Measurements from ENCODE around the gene STAG1. TPM values are rescaled to one million over a fixed set of nuclear protein-coding genes. Genes with fewer than 3 reads are reported as not detected.

Gene STAG1
- polyA plus RNA-seq, 2 of the 4 experiments (the other 2 are of a cell fraction), result 12.8 to 19.2 TPM

- peaks cover 24% of the 10 kb centered on the region; the same call in 2 of the 3 replicates for H3K4me1 ChIP-seq
- H3K27ac ChIP-seq, result no peak overlapping the region
- no peaks in the 10 kb centered on the region for H3K9me3 ChIP-seq
- ChIA-PET CTCF (interaction anchor here (0.6 kb wide), 2 partner anchors 11 to 299 kb away, joined by 3 read pairs; no protein-coding TSS in a partner anchor), POLR2A (no interaction called here)
- DNase-seq (ENCODE audit: low read depth in 1 of 2, low spot score in 1 of 2) (no peak), FAIRE-seq (no peak), ATAC-seq (peak; percentile 56 to 62; a peak in 2 of 6 replicates)
- H3K4me3 ChIP-seq, result no peak overlapping the region
- TF ChIP-seq ZSCAN20 (CRISPR knock-in tag; IDR thresholded peaks at IDR 0.05), result no peak
- TF ChIP-seq SMC3 (IDR thresholded peaks at IDR 0.05), result no peak
- no peak for TF ChIP-seq RAD21 (conservative IDR thresholded peaks at IDR 0.05 in 1 of 2, IDR thresholded peaks at IDR 0.05 in 1 of 2)
- TF ChIP-seq SREBF2 (IDR thresholded peaks at IDR 0.05), result no peak
- no peak for TF ChIP-seq HDAC2 (IDR thresholded peaks at IDR 0.05)
- no peak for TF ChIP-seq MAZ (IDR thresholded peaks at IDR 0.05; ENCODE audit: borderline replicate concordance, low read depth, low read length)
- no peak for TF ChIP-seq JUN (IDR thresholded peaks at IDR 0.05)
- no peak for TF ChIP-seq EHF (CRISPR knock-in tag; IDR thresholded peaks at IDR 0.05)
- TF ChIP-seq PHF8 (IDR thresholded peaks at IDR 0.05; ENCODE audit: borderline replicate concordance, low read depth), result no peak
- no peak for TF ChIP-seq HEYL (CRISPR knock-in tag; IDR thresholded peaks at IDR 0.05)
- no peak for TF ChIP-seq GATA3 (IDR thresholded peaks at IDR 0.05; ENCODE audit: borderline replicate concordance)
- no peak for TF ChIP-seq KDM1A (IDR thresholded peaks at IDR 0.05; ENCODE audit: low read depth)
- TF ChIP-seq JUNB (IDR thresholded peaks at IDR 0.05), result no peak
- H3K4me2 ChIP-seq, result no peak overlapping the region
- 74% methylated on average over 3 of the region's 3 CpGs for WGBS (ENCODE audit: missing lambda C conversion rate)
Observed at GRCh38 chr3:136734382-136735070, 17.7 kb downstream of the STAG1 start.

- CTCF ChIA-PET, result no interaction called here
- H3K27ac ChIP-seq, result no peak overlapping the region
Observed at GRCh38 chr3:136733317-136733833, 18.8 kb downstream of the STAG1 start.

GRCh38 chr3:136731274-136731884 lies 20.8 kb downstream of the STAG1 start:
- Histone ChIP-seq H3K4me3 (no peak overlapping the region), H3K4me1 (peaks cover 29% of the 10 kb centered on the region; the same call in 2 of the 3 replicates), H3K9me3 (no peaks in the 10 kb centered on the region), H3K27ac (no peak overlapping the region), H3K4me2 (no peak overlapping the region)
- no peak for TF ChIP-seq NPAS2 (CRISPR knock-in tag; IDR thresholded peaks at IDR 0.05; ENCODE audit: borderline replicate concordance)
- no peak for TF ChIP-seq RNF2 (IDR thresholded peaks at IDR 0.05; ENCODE audit: borderline replicate concordance, low read depth)
- whole genome bisulfite sequencing (ENCODE audit: missing lambda C conversion rate), result 73% methylated on average over 4 of the region's 4 CpGs
- FAIRE-seq, result no peak
- no peak for DNase-seq (ENCODE audit: low read depth in 1 of 2, low spot score in 1 of 2)
- ChIA-PET CTCF (interaction anchor here (0.7 to 1.5 kb wide), 3 partner anchors 10 to 1783 kb away, joined by 3 to 5 read pairs (median 3); no protein-coding TSS in a partner anchor), POLR2A (no interaction called here)
- no peak for ATAC-seq

More at GRCh38 chr3:136733317-136733833, 18.8 kb downstream of the STAG1 start:
- DNase-seq (ENCODE audit: low read depth in 1 of 2, low spot score in 1 of 2), result no peak
- Histone ChIP-seq H3K4me2 (no peak overlapping the region), H3K9me3 (no peaks in the 10 kb centered on the region), H3K4me3 (no peak overlapping the region), H3K4me1 (peaks cover 29% of the 10 kb centered on the region; the same call in 2 of the 3 replicates)
- ATAC-seq, result no peak
- FAIRE-seq, result no peak
- POLR2A ChIA-PET, result no interaction called here
- WGBS (ENCODE audit: missing lambda C conversion rate), result 89% methylated on average over 5 of the region's 5 CpGs
- TF ChIP-seq BHLHE40 (IDR thresholded peaks at IDR 0.05; ENCODE audit: low read depth, low read length) (no peak), CHD4 (IDR thresholded peaks at IDR 0.05; ENCODE audit: borderline replicate concordance) (no peak), HMGXB4 (CRISPR knock-in tag; IDR thresholded peaks at IDR 0.05; ENCODE audit: borderline replicate concordance) (no peak), RFX5 (IDR thresholded peaks at IDR 0.05) (no peak), KDM5A (IDR thresholded peaks at IDR 0.05) (no peak), TFCP2L1 (CRISPR knock-in tag; IDR thresholded peaks at IDR 0.05) (no peak), HOXB5 (CRISPR knock-in tag; IDR thresholded peaks at IDR 0.05) (no peak), FOXS1 (CRISPR knock-in tag; IDR thresholded peaks at IDR 0.05) (no peak), KDM1A (IDR thresholded peaks at IDR 0.05; ENCODE audit: low read depth) (no peak), JUNB (IDR thresholded peaks at IDR 0.05) (no peak), CHD2 (IDR thresholded peaks at IDR 0.05; ENCODE audit: low read length, partially characterized antibody) (no peak)
